ENCODE measurements around the gene SNX13. TPM values are rescaled to one million over a fixed set of nuclear protein-coding genes. Genes with fewer than 3 reads are reported as not detected.
A peak's percentile ranks its signal among the peaks of the same experiment; 100 is the strongest.

The SNX13 gene, protein sequence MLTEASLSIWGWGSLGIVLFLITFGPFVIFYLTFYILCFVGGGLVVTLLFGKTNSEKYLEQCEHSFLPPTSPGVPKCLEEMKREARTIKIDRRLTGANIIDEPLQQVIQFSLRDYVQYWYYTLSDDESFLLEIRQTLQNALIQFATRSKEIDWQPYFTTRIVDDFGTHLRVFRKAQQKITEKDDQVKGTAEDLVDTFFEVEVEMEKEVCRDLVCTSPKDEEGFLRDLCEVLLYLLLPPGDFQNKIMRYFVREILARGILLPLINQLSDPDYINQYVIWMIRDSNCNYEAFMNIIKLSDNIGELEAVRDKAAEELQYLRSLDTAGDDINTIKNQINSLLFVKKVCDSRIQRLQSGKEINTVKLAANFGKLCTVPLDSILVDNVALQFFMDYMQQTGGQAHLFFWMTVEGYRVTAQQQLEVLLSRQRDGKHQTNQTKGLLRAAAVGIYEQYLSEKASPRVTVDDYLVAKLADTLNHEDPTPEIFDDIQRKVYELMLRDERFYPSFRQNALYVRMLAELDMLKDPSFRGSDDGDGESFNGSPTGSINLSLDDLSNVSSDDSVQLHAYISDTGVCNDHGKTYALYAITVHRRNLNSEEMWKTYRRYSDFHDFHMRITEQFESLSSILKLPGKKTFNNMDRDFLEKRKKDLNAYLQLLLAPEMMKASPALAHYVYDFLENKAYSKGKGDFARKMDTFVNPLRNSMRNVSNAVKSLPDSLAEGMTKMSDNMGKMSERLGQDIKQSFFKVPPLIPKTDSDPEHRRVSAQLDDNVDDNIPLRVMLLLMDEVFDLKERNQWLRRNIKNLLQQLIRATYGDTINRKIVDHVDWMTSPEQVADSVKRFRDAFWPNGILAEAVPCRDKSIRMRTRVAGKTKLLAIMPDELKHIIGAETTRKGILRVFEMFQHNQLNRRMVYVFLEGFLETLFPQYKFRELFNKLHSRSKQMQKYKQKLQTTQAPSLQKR
- polyA plus RNA-seq (2012; ENCODE audit: low read depth, missing spikeins), result 6.1 TPM

GRCh38 chr7:17940302-17940883 lies at the start of gene SNX13:
Gene SNX13, minus strand, starts transcription at chr7:17940494. Its CDS starts 199 bp downstream, at chr7:17940295.
- FAIRE-seq (peak; percentile 98), DNase-seq (ENCODE audit: insufficient read length, low spot score) (peak; percentile 80)
- TF ChIP-seq POLR2A (IDR thresholded peaks at IDR 0.05; ENCODE audit: low read depth, low read length), result peak; percentile 67
- no peak for TF ChIP-seq PAX5 (IDR thresholded peaks at IDR 0.05; ENCODE audit: insufficient read depth, low read length, severe bottlenecking)
- peak; percentile 90 for TF ChIP-seq TAF1 (IDR thresholded peaks at IDR 0.05; ENCODE audit: low read depth, low read length)
- peak; percentile 62; the same call in 1 of the 2 replicates for TF ChIP-seq POLR2AphosphoS5 (IDR thresholded peaks at IDR 0.05; ENCODE audit: low read depth, low read length)
- no peak for TF ChIP-seq SPI1 (IDR thresholded peaks at IDR 0.05; ENCODE audit: low read depth, low read length)

DNA sequence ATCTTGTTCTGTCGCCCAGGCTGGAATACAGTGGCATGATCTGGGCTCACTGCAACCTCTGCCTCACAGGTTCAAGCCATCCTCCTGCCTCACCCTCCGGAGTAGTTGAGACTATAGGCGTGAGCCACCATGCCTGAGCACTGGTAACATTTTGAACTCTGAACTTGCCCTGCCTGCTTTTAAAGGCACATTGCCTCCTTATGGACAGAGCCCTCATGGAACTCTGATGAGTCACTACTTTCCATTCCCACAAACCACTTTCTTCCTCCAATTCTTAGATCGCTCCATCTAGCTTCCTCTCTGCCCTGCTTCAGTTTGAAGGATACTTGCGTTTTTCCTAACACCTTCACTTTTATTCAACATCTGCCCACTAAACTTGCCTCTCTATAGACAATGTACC lies 49.3 kb upstream of the SNX13 start:
- DNase-seq (ENCODE audit: insufficient read length, low spot score), result no peak
- no peak for FAIRE-seq
- TF ChIP-seq POU2F2 (IDR thresholded peaks at IDR 0.05; ENCODE audit: low read depth, low read length), result no peak
- TF ChIP-seq POLR2AphosphoS5 (IDR thresholded peaks at IDR 0.05; ENCODE audit: low read depth, low read length), result no peak
- no peak for TF ChIP-seq POLR2A (IDR thresholded peaks at IDR 0.05; ENCODE audit: low read depth, low read length)
- no peak for TF ChIP-seq TAF1 (IDR thresholded peaks at IDR 0.05; ENCODE audit: low read depth, low read length)

DNA sequence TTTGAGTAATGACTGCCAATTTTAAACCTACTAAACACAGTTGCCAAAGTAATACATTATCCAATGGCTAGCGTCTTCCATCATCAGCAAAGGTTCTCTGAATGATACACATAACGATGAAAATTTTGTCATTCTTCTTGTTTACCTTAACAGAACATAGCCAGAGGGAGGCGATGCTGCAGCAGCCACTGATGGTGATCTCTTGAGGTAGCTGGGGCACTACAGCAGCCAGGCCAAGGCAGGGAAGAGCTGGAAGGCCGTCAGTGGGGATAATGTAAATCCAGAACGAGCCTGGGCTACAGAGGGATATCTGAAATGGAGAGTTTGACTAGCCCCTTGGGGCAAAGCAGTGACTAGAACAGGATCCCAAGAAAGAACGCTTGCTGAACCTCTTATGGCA lies 48.6 kb upstream of the SNX13 start:
- DNase-seq (ENCODE audit: insufficient read length, low spot score) (no peak), FAIRE-seq (no peak)
- no peak for TF ChIP-seq SPI1 (IDR thresholded peaks at IDR 0.05; ENCODE audit: low read depth, low read length)
- no peak for TF ChIP-seq POLR2AphosphoS5 (IDR thresholded peaks at IDR 0.05; ENCODE audit: low read depth, low read length)
- TF ChIP-seq POU2F2 (IDR thresholded peaks at IDR 0.05; ENCODE audit: low read depth, low read length), result no peak
- TF ChIP-seq PAX5 (IDR thresholded peaks at IDR 0.05; ENCODE audit: insufficient read depth, low read length, severe bottlenecking), result no peak
- TF ChIP-seq TAF1 (IDR thresholded peaks at IDR 0.05; ENCODE audit: low read depth, low read length), result no peak
- TF ChIP-seq POLR2A (IDR thresholded peaks at IDR 0.05; ENCODE audit: low read depth, low read length), result no peak

GRCh38 chr7:17988141-17988540 lies 47.8 kb upstream of the SNX13 start:
- DNase-seq (ENCODE audit: insufficient read length, low spot score), result no peak
- no peak for TF ChIP-seq SPI1 (IDR thresholded peaks at IDR 0.05; ENCODE audit: low read depth, low read length)
- no peak for TF ChIP-seq TAF1 (IDR thresholded peaks at IDR 0.05; ENCODE audit: low read depth, low read length)
- no peak for TF ChIP-seq POLR2A (IDR thresholded peaks at IDR 0.05; ENCODE audit: low read depth, low read length)
- TF ChIP-seq POU2F2 (IDR thresholded peaks at IDR 0.05; ENCODE audit: low read depth, low read length), result no peak
- TF ChIP-seq POLR2AphosphoS5 (IDR thresholded peaks at IDR 0.05; ENCODE audit: low read depth, low read length), result no peak
- no peak for TF ChIP-seq PAX5 (IDR thresholded peaks at IDR 0.05; ENCODE audit: insufficient read depth, low read length, severe bottlenecking)
- FAIRE-seq, result no peak

- FAIRE-seq (no peak), DNase-seq (ENCODE audit: insufficient read length, low spot score) (no peak)
- TF ChIP-seq POLR2A (IDR thresholded peaks at IDR 0.05; ENCODE audit: low read depth, low read length), result no peak
- TF ChIP-seq POU2F2 (IDR thresholded peaks at IDR 0.05; ENCODE audit: low read depth, low read length), result no peak
- TF ChIP-seq POLR2AphosphoS5 (IDR thresholded peaks at IDR 0.05; ENCODE audit: low read depth, low read length), result no peak
Measured at GRCh38 chr7:17986851-17987250, 46.6 kb upstream of the SNX13 start.

GRCh38 chr7:17985473-17986239 lies 45.4 kb upstream of the SNX13 start:
- no peak for TF ChIP-seq POLR2A (IDR thresholded peaks at IDR 0.05; ENCODE audit: low read depth, low read length)
- TF ChIP-seq TAF1 (IDR thresholded peaks at IDR 0.05; ENCODE audit: low read depth, low read length), result no peak
- no peak for TF ChIP-seq POU2F2 (IDR thresholded peaks at IDR 0.05; ENCODE audit: low read depth, low read length)
- TF ChIP-seq SPI1 (IDR thresholded peaks at IDR 0.05; ENCODE audit: low read depth, low read length), result no peak
- TF ChIP-seq POLR2AphosphoS5 (IDR thresholded peaks at IDR 0.05; ENCODE audit: low read depth, low read length), result no peak
- TF ChIP-seq PAX5 (IDR thresholded peaks at IDR 0.05; ENCODE audit: insufficient read depth, low read length, severe bottlenecking), result no peak
- no peak for FAIRE-seq

DNA sequence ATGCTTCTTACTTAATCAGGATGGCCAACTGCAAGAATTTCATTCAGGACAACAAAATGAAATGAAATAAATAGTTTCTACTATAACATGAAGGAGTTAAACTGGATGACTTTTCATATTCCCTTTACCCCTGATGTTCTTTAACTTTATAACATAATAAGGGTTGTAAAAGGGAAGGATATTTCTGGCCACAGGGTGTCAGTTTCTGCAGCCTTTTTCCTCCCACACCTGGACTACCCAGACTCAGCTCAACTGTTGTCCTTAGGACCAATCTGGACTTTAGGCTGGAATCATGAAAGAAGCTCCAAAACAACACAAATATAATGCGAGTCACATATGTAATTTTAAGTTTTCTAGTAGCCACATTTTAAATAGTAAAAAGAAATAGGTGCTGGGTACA lies 44.0 kb upstream of the SNX13 start:
- DNase-seq (ENCODE audit: insufficient read length, low spot score) (no peak), FAIRE-seq (no peak)
- TF ChIP-seq POLR2A (IDR thresholded peaks at IDR 0.05; ENCODE audit: low read depth, low read length), result no peak
- TF ChIP-seq PAX5 (IDR thresholded peaks at IDR 0.05; ENCODE audit: insufficient read depth, low read length, severe bottlenecking), result no peak
- no peak for TF ChIP-seq SPI1 (IDR thresholded peaks at IDR 0.05; ENCODE audit: low read depth, low read length)
- TF ChIP-seq POLR2AphosphoS5 (IDR thresholded peaks at IDR 0.05; ENCODE audit: low read depth, low read length), result no peak
- TF ChIP-seq TAF1 (IDR thresholded peaks at IDR 0.05; ENCODE audit: low read depth, low read length), result no peak
- no peak for TF ChIP-seq POU2F2 (IDR thresholded peaks at IDR 0.05; ENCODE audit: low read depth, low read length)

More at GRCh38 chr7:17985473-17986239, 45.4 kb upstream of the SNX13 start:
- no peak for DNase-seq (ENCODE audit: insufficient read length, low spot score)

GRCh38 chr7:17983221-17984062 lies 43.1 kb upstream of the SNX13 start:
- no peak for FAIRE-seq
- no peak for TF ChIP-seq PAX5 (IDR thresholded peaks at IDR 0.05; ENCODE audit: insufficient read depth, low read length, severe bottlenecking)
- DNase-seq (ENCODE audit: insufficient read length, low spot score), result no peak
